ENCODE measurements around the gene NPEPL1. TPM values are rescaled to one million over a fixed set of nuclear protein-coding genes. Genes with fewer than 3 reads are reported as not detected.

Gene NPEPL1
- polyA plus RNA-seq, 2 of the 4 experiments (the other 2 are of a cell fraction), result 8.6 to 34.6 TPM

- CTCF ChIA-PET, result interaction anchor here (0.6 to 2.6 kb wide), 4 partner anchors 10 to 800 kb away, joined by 3 to 8 read pairs (median 4); no protein-coding TSS in a partner anchor
- Histone ChIP-seq H3K4me2 (no peak overlapping the region), H3K4me1 (peaks cover 20% of the 10 kb centered on the region), H3K27ac (no peak overlapping the region), H3K4me3 (no peak overlapping the region), H3K9me3 (no peaks in the 10 kb centered on the region)
- WGBS (ENCODE audit: missing lambda C conversion rate), result 93% methylated on average over 10 of the region's 10 CpGs
- DNase-seq (ENCODE audit: low read depth in 1 of 2, low spot score in 1 of 2) (no peak), ATAC-seq (no peak), FAIRE-seq (no peak)
- POLR2A ChIA-PET, result no interaction called here
- TF ChIP-seq FOSB (CRISPR knock-in tag; IDR thresholded peaks at IDR 0.05) (no peak), NR3C1 (IDR thresholded peaks at IDR 0.05) (no peak), TFCP2L1 (CRISPR knock-in tag; IDR thresholded peaks at IDR 0.05) (no peak), CBX2 (IDR thresholded peaks at IDR 0.05; ENCODE audit: borderline replicate concordance, low read depth) (no peak), EHF (CRISPR knock-in tag; IDR thresholded peaks at IDR 0.05) (no peak), SMC3 (IDR thresholded peaks at IDR 0.05) (no peak), ZNF302 (CRISPR knock-in tag; IDR thresholded peaks at IDR 0.05) (no peak), KDM1A (IDR thresholded peaks at IDR 0.05; ENCODE audit: low read depth) (no peak), SREBF2 (IDR thresholded peaks at IDR 0.05) (no peak), KDM5A (IDR thresholded peaks at IDR 0.05) (no peak), PBX3 (IDR thresholded peaks at IDR 0.05) (no peak)
- TF ChIP-seq, protein P1, sequence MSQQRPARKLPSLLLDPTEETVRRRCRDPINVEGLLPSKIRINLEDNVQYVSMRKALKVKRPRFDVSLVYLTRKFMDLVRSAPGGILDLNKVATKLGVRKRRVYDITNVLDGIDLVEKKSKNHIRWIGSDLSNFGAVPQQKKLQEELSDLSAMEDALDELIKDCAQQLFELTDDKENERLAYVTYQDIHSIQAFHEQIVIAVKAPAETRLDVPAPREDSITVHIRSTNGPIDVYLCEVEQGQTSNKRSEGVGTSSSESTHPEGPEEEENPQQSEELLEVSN (IDR thresholded peaks at IDR 0.05; ENCODE audit: borderline replicate concordance, low read depth), result no peak
Observed at GRCh38 chr20:58695895-58696375, 3.3 kb downstream of the NPEPL1 start.

DNA sequence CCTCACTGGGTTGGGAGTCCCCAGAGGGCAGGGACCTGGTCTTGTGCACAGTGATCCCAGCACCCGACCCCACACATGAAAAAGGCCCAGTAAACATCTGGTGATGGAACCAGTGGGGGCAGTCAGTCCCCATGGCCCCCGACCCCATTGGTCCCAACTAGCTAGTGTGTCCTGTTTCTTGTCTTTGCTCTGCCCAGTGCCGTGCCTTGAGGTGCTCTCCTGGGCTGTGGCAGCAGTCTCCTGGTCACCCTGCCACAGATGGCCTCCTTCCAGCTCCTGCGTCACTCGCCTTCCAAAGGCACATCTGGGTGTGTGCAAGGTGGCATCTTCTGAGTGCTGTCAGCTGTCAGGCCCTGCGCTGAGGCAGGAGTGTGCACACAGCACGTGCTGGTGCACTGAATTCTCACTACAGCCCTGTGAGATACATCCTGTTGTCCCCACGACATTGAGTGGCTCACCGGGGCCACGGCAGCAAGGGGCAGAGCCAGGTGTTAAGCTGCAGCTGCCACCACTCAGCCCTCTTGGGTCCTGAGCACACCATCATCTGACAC lies 3.9 kb downstream of the NPEPL1 start:
- ChIA-PET CTCF (interaction anchor here (0.7 to 1.3 kb wide), 3 partner anchors 15 to 800 kb away, joined by 3 to 4 read pairs (median 3); no protein-coding TSS in a partner anchor), POLR2A (no interaction called here)
- Histone ChIP-seq H3K9me3 (no peaks in the 10 kb centered on the region), H3K4me2 (no peak overlapping the region), H3K27ac (no peak overlapping the region), H3K4me3 (no peak overlapping the region), H3K4me1 (peaks cover 20% of the 10 kb centered on the region)
- no peak for TF ChIP-seq MYC (IDR thresholded peaks at IDR 0.05; ENCODE audit: borderline replicate concordance, low read length)
- WGBS (ENCODE audit: missing lambda C conversion rate), result 84% methylated on average over 10 of the region's 10 CpGs
- DNase-seq (ENCODE audit: low read depth in 1 of 2, low spot score in 1 of 2) (no peak), FAIRE-seq (no peak), ATAC-seq (no peak)

- Histone ChIP-seq H3K4me3 (no peak overlapping the region), H3K27ac (no peak overlapping the region), H3K9me3 (no peaks in the 10 kb centered on the region), H3K4me2 (no peak overlapping the region), H3K4me1 (peaks cover 15% of the 10 kb centered on the region)
- ATAC-seq (no peak), DNase-seq (ENCODE audit: low read depth in 1 of 2, low spot score in 1 of 2) (no peak), FAIRE-seq (no peak)
- TF ChIP-seq PBX3 (IDR thresholded peaks at IDR 0.05) (no peak), PHF8 (IDR thresholded peaks at IDR 0.05; ENCODE audit: borderline replicate concordance, low read depth) (no peak), HOXB5 (CRISPR knock-in tag; IDR thresholded peaks at IDR 0.05) (no peak), GATA3 (IDR thresholded peaks at IDR 0.05; ENCODE audit: borderline replicate concordance) (no peak), HMGXB4 (CRISPR knock-in tag; IDR thresholded peaks at IDR 0.05; ENCODE audit: borderline replicate concordance) (no peak), MAFK (IDR thresholded peaks at IDR 0.05; ENCODE audit: partially characterized antibody) (no peak), ZFP36 (IDR thresholded peaks at IDR 0.05; ENCODE audit: borderline replicate concordance, partially characterized antibody) (no peak), RFX5 (IDR thresholded peaks at IDR 0.05) (no peak)
- WGBS (ENCODE audit: missing lambda C conversion rate), result 94% methylated on average over 19 of the region's 21 CpGs
- ChIA-PET POLR2A (no interaction called here), CTCF (interaction anchor here (0.7 to 1.0 kb wide), 2 partner anchors 14 to 799 kb away, joined by 3 read pairs; no protein-coding TSS in a partner anchor)
Observed at GRCh38 chr20:58697201-58697866, 4.7 kb downstream of the NPEPL1 start.

Measured in A549 (cell line).